Karpas-422 (cell line): ENCODE results near the gene AQP12B. TPM values are rescaled to one million over a fixed set of nuclear protein-coding genes. Genes with fewer than 3 reads are reported as not detected.

Experiments used
- DNase-seq: peaks from one replicate; pipeline ENCODE4 v3.0.0-alpha.2; 2015
- H2AFZ ChIP-seq: fragments of 200-600 bp; sonication (generic); 2 replicates; pipeline ENCODE4 v1.6.1; 2014; ENCODE audit warnings: antibody characterized with exemption, low read length, mixed read lengths
- H3K27ac ChIP-seq: fragments of 200-600 bp; sonication (generic); 2 replicates; pipeline ENCODE4 v1.5.1; 2014; ENCODE audit warnings: mild to moderate bottlenecking, low read length, moderate library complexity
- H3K27me3 ChIP-seq: fragments of 200-600 bp; sonication (generic); 2 replicates; pipeline ENCODE4 v1.6.1; 2014; ENCODE audit warnings: low read length, mixed read lengths
- H3K36me3 ChIP-seq: fragments of 200-600 bp; sonication (generic); 2 replicates; pipeline ENCODE4 v1.6.1; 2014; ENCODE audit warnings: low read length, mixed read lengths; ENCODE audit not compliant: insufficient read depth
- H3K4me1 ChIP-seq: fragments of 200-600 bp; sonication (generic); 2 replicates; pipeline ENCODE4 v1.6.1; 2014; ENCODE audit warnings: mild to moderate bottlenecking, low read length, mixed read lengths
- H3K4me2 ChIP-seq: fragments of 200-600 bp; sonication (generic); 2 replicates; pipeline ENCODE4 v1.6.1; 2014; ENCODE audit warnings: low read length, low read depth, mild to moderate bottlenecking; ENCODE audit not compliant: poor library complexity, severe bottlenecking
- H3K4me3 ChIP-seq: fragments of 200-600 bp; sonication (generic); 2 replicates; pipeline ENCODE4 v1.5.1; 2014; ENCODE audit warnings: mild to moderate bottlenecking, antibody characterized with exemption, low read length, mixed read lengths
- H3K79me2 ChIP-seq: fragments of 200-600 bp; sonication (generic); 2 replicates; pipeline ENCODE4 v1.6.1; 2014; ENCODE audit warnings: mild to moderate bottlenecking, low read length, mixed read lengths
- H3K9ac ChIP-seq: fragments of 200-600 bp; sonication (generic); 2 replicates; pipeline ENCODE4 v1.6.0; 2014; ENCODE audit warnings: low read length
- H3K9me2 ChIP-seq: fragments of 200-600 bp; sonication (generic), shearing (Covaris generic); replicated peaks from 2 replicates; pipeline ENCODE4 v1.6.0; 2014; ENCODE audit warnings: mild to moderate bottlenecking, low read length, moderate library complexity; ENCODE audit not compliant: insufficient read depth
- H3K9me3 ChIP-seq: fragments of 300-700, 200-600 bp; sonication (generic); 2 replicates; pipeline ENCODE4 v1.6.1; 2014; ENCODE audit warnings: low read length, mixed read lengths
- H4K20me1 ChIP-seq: fragments of 200-600 bp; sonication (generic); 2 replicates; pipeline ENCODE4 v1.6.1; 2014; ENCODE audit warnings: mild to moderate bottlenecking, antibody characterized with exemption, low read length, low read depth; ENCODE audit not compliant: insufficient read depth
- total RNA-seq: library from RNA; depleted of rRNA; stranded (reverse); fragments of >200 nt; shearing (Covaris generic); gene quantifications from 2 replicates; pipeline ENCODE4 v1.2.3, GENCODE V29; 2014; ENCODE audit warnings: low replicate concordance

The AQP12B gene
- total RNA-seq, 1 experiment from 2014 or later, result not detected

- Histone ChIP-seq H3K4me1 (no peaks in the 10 kb centered on the region), H3K4me2 (no peak overlapping the region), H3K27ac (no peak overlapping the region), H3K9me3 (no peaks in the 10 kb centered on the region), H3K9ac (no peak overlapping the region), H3K27me3 (no peaks in the 10 kb centered on the region), H3K79me2 (no peaks in the 10 kb centered on the region), H3K9me2 (no peaks in the 10 kb centered on the region), H3K36me3 (no peaks in the 10 kb centered on the region), H2AFZ (no peak overlapping the region), H4K20me1 (no peaks in the 10 kb centered on the region), H3K4me3 (no peak overlapping the region)
- no peak for DNase-seq
Observed at GRCh38 chr2:240642806-240643092, 39.9 kb downstream of the AQP12B start.

GRCh38 chr2:240642061-240642805 lies 40.5 kb downstream of the AQP12B start:
- no peak overlapping the region for H3K9ac ChIP-seq

GRCh38 chr2:240640939-240641338 lies 41.7 kb downstream of the AQP12B start:
- Histone ChIP-seq H3K27ac (no peak overlapping the region), H3K79me2 (no peaks in the 10 kb centered on the region), H3K27me3 (no peaks in the 10 kb centered on the region), H3K9me2 (no peaks in the 10 kb centered on the region), H3K4me3 (no peak overlapping the region), H3K4me1 (no peaks in the 10 kb centered on the region), H2AFZ (no peak overlapping the region), H3K4me2 (no peak overlapping the region), H3K36me3 (no peaks in the 10 kb centered on the region), H3K9me3 (no peaks in the 10 kb centered on the region), H3K9ac (no peak overlapping the region), H4K20me1 (no peaks in the 10 kb centered on the region)
- no peak for DNase-seq

More at GRCh38 chr2:240642061-240642805, 40.5 kb downstream of the AQP12B start:
- H3K4me3 ChIP-seq, result no peak overlapping the region
- no peaks in the 10 kb centered on the region for H3K4me1 ChIP-seq
- H2AFZ ChIP-seq, result no peak overlapping the region
- no peaks in the 10 kb centered on the region for H3K27me3 ChIP-seq
- no peaks in the 10 kb centered on the region for H3K9me3 ChIP-seq
- H3K27ac ChIP-seq, result no peak overlapping the region
- DNase-seq, result no peak
- no peak overlapping the region for H3K4me2 ChIP-seq
- H3K36me3 ChIP-seq, result no peaks in the 10 kb centered on the region
- no peaks in the 10 kb centered on the region for H3K9me2 ChIP-seq
- no peaks in the 10 kb centered on the region for H4K20me1 ChIP-seq
- H3K79me2 ChIP-seq, result no peaks in the 10 kb centered on the region

- no peaks in the 10 kb centered on the region for H3K27me3 ChIP-seq
- H3K9ac ChIP-seq, result no peak overlapping the region
- H3K27ac ChIP-seq, result no peak overlapping the region
- H2AFZ ChIP-seq, result no peak overlapping the region
- H4K20me1 ChIP-seq, result no peaks in the 10 kb centered on the region
- no peak overlapping the region for H3K4me3 ChIP-seq
- H3K4me1 ChIP-seq, result no peaks in the 10 kb centered on the region
- H3K36me3 ChIP-seq, result no peaks in the 10 kb centered on the region
- no peak for DNase-seq
- no peaks in the 10 kb centered on the region for H3K9me2 ChIP-seq
- no peaks in the 10 kb centered on the region for H3K9me3 ChIP-seq
- H3K4me2 ChIP-seq, result no peak overlapping the region
- H3K79me2 ChIP-seq, result no peaks in the 10 kb centered on the region
Observed at GRCh38 chr2:240639566-240639965, 43.1 kb downstream of the AQP12B start.

- no peaks in the 10 kb centered on the region for H3K27me3 ChIP-seq
- DNase-seq, result no peak
- H3K4me3 ChIP-seq, result no peak overlapping the region
- H2AFZ ChIP-seq, result no peak overlapping the region
- H3K4me1 ChIP-seq, result no peaks in the 10 kb centered on the region
- no peaks in the 10 kb centered on the region for H3K9me3 ChIP-seq
- no peaks in the 10 kb centered on the region for H3K36me3 ChIP-seq
- no peak overlapping the region for H3K27ac ChIP-seq
- H4K20me1 ChIP-seq, result no peaks in the 10 kb centered on the region
- H3K79me2 ChIP-seq, result no peaks in the 10 kb centered on the region
- no peak overlapping the region for H3K9ac ChIP-seq
- no peak overlapping the region for H3K4me2 ChIP-seq
- H3K9me2 ChIP-seq, result no peaks in the 10 kb centered on the region
Observed at GRCh38 chr2:240638512-240639160, 44.0 kb downstream of the AQP12B start.

- Histone ChIP-seq H3K36me3 (no peaks in the 10 kb centered on the region), H2AFZ (no peak overlapping the region), H3K4me2 (no peak overlapping the region), H4K20me1 (no peaks in the 10 kb centered on the region), H3K27me3 (no peaks in the 10 kb centered on the region), H3K79me2 (no peaks in the 10 kb centered on the region), H3K4me3 (no peak overlapping the region), H3K9ac (no peak overlapping the region), H3K9me2 (no peaks in the 10 kb centered on the region), H3K27ac (no peak overlapping the region), H3K9me3 (no peaks in the 10 kb centered on the region), H3K4me1 (no peaks in the 10 kb centered on the region)
- DNase-seq, result no peak
Observed at GRCh38 chr2:240637901-240638345, 44.8 kb downstream of the AQP12B start.

- no peak for DNase-seq
- H3K4me2 ChIP-seq, result no peak overlapping the region
- no peaks in the 10 kb centered on the region for H4K20me1 ChIP-seq
- H3K9ac ChIP-seq, result no peak overlapping the region
- no peak overlapping the region for H3K4me3 ChIP-seq
- no peaks in the 10 kb centered on the region for H3K27me3 ChIP-seq
- no peaks in the 10 kb centered on the region for H3K9me3 ChIP-seq
- H3K4me1 ChIP-seq, result no peaks in the 10 kb centered on the region
- no peaks in the 10 kb centered on the region for H3K36me3 ChIP-seq
- no peaks in the 10 kb centered on the region for H3K9me2 ChIP-seq
- H3K79me2 ChIP-seq, result no peaks in the 10 kb centered on the region
- no peak overlapping the region for H2AFZ ChIP-seq
- H3K27ac ChIP-seq, result no peak overlapping the region
Observed at GRCh38 chr2:240637116-240637900, 45.4 kb downstream of the AQP12B start.

GRCh38 chr2:240636563-240637115 lies 46.0 kb downstream of the AQP12B start:
- Histone ChIP-seq H3K36me3 (no peaks in the 10 kb centered on the region), H3K79me2 (no peaks in the 10 kb centered on the region), H3K4me2 (no peak overlapping the region), H3K4me3 (no peak overlapping the region), H3K9me2 (no peaks in the 10 kb centered on the region), H4K20me1 (no peaks in the 10 kb centered on the region), H3K27ac (no peak overlapping the region), H3K9ac (no peak overlapping the region), H3K4me1 (no peaks in the 10 kb centered on the region), H3K27me3 (no peaks in the 10 kb centered on the region), H2AFZ (no peak overlapping the region), H3K9me3 (no peaks in the 10 kb centered on the region)
- no peak for DNase-seq
